8988T (cell line): ENCODE data around the gene WDR26.
A peak's percentile ranks its signal among the peaks of the same experiment; 100 is the strongest.
"Not testable (repeated sequence)": the region's sequence is repeated elsewhere in the genome, so short reads cannot be mapped to it uniquely, and the experiment has no call there.

Source experiments
- DNase-seq: peaks from one replicate; pipeline ENCODE4 v3.0.0; 2011

Gene WDR26

GRCh38 chr1:224387943-224388342 lies 46.7 kb downstream of the WDR26 start:
- DNase-seq = no peak

- no peak for DNase-seq
Measured at GRCh38 chr1:224387302-224387912, 47.2 kb downstream of the WDR26 start.

GRCh38 chr1:224383218-224383617 lies 51.4 kb downstream of the WDR26 start:
- DNase-seq = no peak

- DNase-seq = no peak
Measured at GRCh38 chr1:224381880-224382548, 52.6 kb downstream of the WDR26 start.

- no peak for DNase-seq
Measured at GRCh38 chr1:224380003-224380402, 54.6 kb downstream of the WDR26 start.

- DNase-seq = no peak
Measured at GRCh38 chr1:224378855-224379631, 55.6 kb downstream of the WDR26 start.

GRCh38 chr1:224377676-224378006 lies 57.0 kb downstream of the WDR26 start:
- DNase-seq = no peak

- no peak for DNase-seq
Measured at GRCh38 chr1:224375059-224375458, 59.5 kb downstream of the WDR26 start.

GRCh38 chr1:224373008-224373590 lies 61.5 kb downstream of the WDR26 start:
- no peak for DNase-seq

GRCh38 chr1:224368409-224368808 lies 66.2 kb downstream of the WDR26 start:
- no peak for DNase-seq

GRCh38 chr1:224359207-224359606 lies 75.4 kb downstream of the WDR26 start:
- DNase-seq = no peak

GRCh38 chr1:224358237-224358636 lies 76.4 kb downstream of the WDR26 start:
- DNase-seq = no peak

- DNase-seq = no peak
Measured at GRCh38 chr1:224357626-224358124, 76.9 kb downstream of the WDR26 start.

GRCh38 chr1:224356685-224357625 lies 77.6 kb downstream of the WDR26 start, which contains the start of gene CNIH4:
TSS of gene CNIH4 (plus strand) at chr1:224356879. CDS start at chr1:224356925, 46 bp downstream.
- peak; percentile 81 for DNase-seq

GRCh38 chr1:224353975-224354925 lies 80.3 kb downstream of the WDR26 start:
- DNase-seq = no peak

- not testable (repeated sequence) for DNase-seq
Measured at GRCh38 chr1:224352436-224353085, 82.0 kb downstream of the WDR26 start.

- not testable (repeated sequence) for DNase-seq
Measured at GRCh38 chr1:224349716-224350115, 84.9 kb downstream of the WDR26 start.

- no peak for DNase-seq
Measured at GRCh38 chr1:224348137-224348536, 86.5 kb downstream of the WDR26 start.

- no peak for DNase-seq
Measured at GRCh38 chr1:224343679-224344078, 90.9 kb downstream of the WDR26 start.
